Activated T-helper 1 cell treated with anti-CD3 and anti-CD28 coated beads, Interleukin-2, amount 50 U/mL, for 16 hours (primary cell): ENCODE measurements around the gene WDR59.
"Not testable (repeated sequence)": the region's sequence is repeated elsewhere in the genome, so short reads cannot be mapped to it uniquely, and the experiment has no call there.

Experiments used
- DNase-seq, 2 donors: peaks; one replicate each; pipeline ENCODE4 v3.0.0-alpha.2; 2020; ENCODE audit warnings: low read depth in 1 of 2, low spot score in 1 of 2

The WDR59 gene

GRCh38 chr16:75013123-75013522 is 28.2 kb upstream of the WDR59 start:
- DNase-seq, result not testable (repeated sequence)

DNA sequence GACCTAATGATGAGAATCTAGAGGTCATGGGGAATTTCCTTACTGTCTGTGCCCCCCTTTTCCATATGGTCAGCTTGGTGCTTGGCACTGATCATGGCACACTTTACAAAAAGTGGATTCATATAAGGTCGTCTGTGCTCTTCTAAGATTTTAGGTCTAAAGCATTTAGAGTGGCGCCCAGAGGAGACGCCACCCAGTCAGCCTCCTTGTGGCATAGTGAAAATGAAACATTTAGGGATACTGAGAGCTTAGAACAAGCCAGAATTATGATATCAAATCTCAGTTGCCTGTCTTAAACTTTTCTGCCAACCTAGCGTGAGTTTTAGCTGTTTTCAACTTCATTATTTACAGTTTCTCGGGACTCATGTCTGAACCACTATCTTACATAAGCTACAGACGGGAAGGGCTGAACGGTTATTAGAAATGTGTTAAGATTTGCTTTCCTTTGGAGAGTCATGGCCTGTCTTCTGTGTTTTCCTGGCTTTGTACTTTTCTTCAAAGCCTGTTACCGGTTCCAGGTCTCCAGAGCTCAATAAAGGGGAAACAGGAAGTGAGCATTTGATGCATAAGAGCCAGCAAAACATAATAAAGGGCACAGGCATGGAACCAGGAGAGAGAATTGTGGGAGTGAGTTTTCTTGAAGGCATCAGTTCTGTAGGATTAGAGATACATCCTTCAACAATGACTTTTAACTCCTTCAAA is 27.6 kb upstream of the WDR59 start:
- no peak for DNase-seq

GRCh38 chr16:75011634-75012307 is 26.8 kb upstream of the WDR59 start:
- peak in 1 of 2 donors; percentile 30 for DNase-seq

- DNase-seq, result no peak
These were observed 25.5 kb upstream of the WDR59 start for GRCh38 chr16:75010427-75010826.

- no peak for DNase-seq
These were observed 22.5 kb upstream of the WDR59 start for GRCh38 chr16:75007443-75007842.

DNA sequence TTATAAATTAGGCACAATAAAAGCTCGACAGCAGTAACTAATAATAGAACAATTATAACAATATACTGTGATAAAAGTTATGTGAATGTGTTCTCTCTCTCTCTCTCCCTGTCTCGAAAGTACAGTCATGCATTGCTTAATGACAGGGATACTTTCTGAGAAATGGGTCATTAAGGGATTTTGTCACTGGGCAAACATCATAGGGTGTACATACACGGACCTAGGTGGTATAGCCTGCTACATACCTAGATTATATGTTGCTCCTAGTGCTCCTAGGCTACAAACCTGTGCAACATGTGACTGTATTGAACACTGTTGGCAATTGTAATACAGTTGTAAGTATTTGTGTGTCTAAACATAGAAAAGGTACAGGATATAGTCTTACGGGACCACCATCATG is 20.8 kb upstream of the WDR59 start:
- no peak for DNase-seq

DNA sequence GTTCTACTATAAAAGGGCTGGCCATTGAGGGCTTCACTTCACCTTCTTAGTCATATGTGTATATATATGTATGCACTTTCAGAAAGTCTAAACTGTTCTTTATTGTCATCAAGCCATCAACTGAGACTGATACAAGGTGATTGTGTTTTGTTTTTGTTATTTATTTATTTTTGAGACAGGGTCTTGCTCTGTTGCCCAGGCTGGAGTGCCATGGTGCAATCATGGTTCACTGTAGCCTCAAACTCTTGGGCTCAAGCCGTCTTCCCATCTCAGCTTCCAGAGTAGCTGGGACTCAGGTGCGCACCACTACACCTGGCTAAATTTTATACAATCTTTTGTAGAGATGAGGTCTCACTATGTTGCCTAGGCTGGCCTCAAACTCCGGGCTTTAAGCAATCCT is 19.5 kb upstream of the WDR59 start:
- no peak for DNase-seq

- no peak for DNase-seq
These were observed 19.0 kb upstream of the WDR59 start for GRCh38 chr16:75003931-75004330.

DNA sequence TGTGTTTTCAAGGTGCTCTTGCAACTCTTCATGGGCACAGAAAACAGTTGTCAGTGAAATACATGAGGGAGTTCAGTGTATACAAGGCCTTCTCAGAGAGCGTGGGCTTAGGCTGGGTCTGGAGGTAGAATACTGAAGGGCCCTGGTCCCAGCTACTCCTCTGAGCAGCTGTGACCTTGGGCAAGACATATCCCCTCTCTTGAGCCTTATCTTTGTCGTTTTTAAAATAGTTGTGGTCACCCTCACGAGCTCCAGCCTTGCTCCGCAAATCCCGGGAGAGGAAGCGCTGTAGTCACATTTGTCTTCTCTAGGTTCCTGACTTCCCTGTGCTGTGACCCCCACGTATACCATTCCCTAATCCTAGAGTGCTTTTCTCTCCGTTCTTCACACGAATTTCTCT is 17.6 kb upstream of the WDR59 start:
- DNase-seq, result no peak

- no peak for DNase-seq
These were observed 15.7 kb upstream of the WDR59 start for GRCh38 chr16:75000481-75001081.

DNA sequence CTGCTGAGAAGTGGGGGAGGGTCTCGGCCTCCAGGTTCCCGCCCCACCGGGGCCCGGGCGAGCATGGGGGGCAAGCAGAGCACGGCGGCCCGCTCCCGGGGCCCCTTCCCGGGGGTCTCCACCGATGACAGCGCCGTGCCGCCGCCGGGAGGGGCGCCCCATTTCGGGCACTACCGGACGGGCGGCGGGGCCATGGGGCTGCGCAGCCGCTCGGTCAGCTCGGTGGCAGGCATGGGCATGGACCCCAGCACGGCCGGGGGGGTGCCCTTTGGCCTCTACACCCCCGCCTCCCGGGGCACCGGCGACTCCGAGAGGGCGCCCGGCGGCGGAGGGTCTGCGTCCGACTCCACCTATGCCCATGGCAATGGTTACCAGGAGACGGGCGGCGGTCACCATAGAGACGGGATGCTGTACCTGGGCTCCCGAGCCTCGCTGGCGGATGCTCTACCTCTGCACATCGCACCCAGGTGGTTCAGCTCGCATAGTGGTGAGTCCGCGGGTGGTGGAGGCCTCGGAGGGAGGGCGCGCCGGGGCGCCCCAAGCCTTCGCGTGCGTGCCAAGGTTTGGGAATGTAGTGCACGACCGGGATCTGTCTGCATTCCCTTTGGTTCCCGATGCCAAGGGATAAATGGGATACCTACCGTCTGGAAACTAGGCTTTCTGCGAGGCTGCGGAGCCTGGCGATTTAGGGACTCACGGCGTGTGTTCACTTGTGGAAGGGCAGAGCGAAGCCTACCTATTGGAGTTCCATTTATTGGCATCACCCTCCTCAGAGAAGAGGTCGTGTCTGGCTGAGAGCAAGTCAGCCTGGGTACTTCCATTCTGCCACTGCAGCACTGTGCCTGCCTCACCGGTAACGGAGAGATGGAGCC is 14.9 kb upstream of the WDR59 start:
- peak; percentile 36 to 50 for DNase-seq

DNA sequence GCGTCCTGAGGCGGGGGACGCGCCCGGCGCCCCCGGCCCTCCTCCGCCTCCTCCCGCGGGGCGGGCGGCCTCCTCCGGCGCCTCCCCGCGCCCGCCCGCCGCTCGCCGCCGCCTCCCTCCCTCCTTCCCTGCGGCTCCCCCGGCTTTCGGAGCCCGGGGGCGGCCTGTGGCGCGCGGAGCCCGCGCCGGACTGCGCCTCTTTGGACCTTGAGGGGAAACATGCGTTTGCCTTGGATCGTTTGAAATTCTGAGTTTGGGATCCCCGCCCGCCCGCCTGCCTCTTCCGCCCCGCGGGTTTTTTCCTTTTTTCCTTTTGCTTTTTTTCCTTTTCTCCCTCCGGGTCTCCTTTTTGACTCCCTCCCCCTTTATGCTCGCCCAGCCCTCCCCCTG is 14.3 kb upstream of the WDR59 start:
- DNase-seq, result no peak

GRCh38 chr16:74998481-74999218 is 13.7 kb upstream of the WDR59 start, which contains the start of gene ZNRF1:
ZNRF1 (plus strand) TSS chr16:74999024; CDS start chr16:74999672, 648 bp downstream.
- peak; percentile 61 to 76 for DNase-seq

GRCh38 chr16:74997042-74997491 is 12.1 kb upstream of the WDR59 start:
- no peak for DNase-seq

GRCh38 chr16:74995986-74996385 is 11.1 kb upstream of the WDR59 start:
- DNase-seq, result no peak

GRCh38 chr16:74991593-74992403 is 6.9 kb upstream of the WDR59 start:
- no peak for DNase-seq

DNA sequence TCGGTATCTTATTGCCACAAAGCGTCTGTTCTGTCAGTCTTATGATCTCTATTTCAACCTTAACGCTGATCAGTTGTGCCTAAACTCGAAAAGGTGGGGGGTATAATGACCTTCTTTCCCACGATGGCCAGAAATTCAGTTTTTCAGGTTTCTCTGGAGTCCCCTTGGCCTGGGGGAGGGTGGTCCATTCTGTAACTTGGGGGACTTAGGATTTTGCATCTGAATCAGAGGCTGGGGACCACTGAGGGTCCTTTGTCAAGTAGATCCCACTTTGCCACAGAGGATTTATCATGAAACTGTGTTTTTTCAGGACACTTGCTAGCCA is 6.3 kb upstream of the WDR59 start:
- no peak for DNase-seq

DNA sequence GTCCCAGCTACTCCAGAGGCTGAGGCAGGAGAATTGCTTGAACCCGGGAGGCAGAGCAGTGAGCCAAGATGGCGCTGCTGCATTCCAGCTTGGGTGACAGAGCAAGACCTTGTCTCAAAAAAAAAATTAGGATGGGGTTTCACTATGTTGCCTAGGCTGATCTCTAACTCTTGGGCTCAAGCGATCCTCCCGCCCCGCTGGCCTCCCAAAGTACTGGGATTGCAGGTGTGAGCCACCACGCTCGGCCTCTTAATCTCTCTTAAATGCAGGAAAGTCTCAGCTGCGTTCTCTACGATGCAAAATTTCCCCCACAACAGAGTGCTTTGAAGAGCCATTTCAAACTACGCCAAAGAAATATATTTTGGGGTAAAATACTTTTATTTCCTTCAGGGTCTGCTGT is 5.9 kb upstream of the WDR59 start:
- no peak for DNase-seq

DNA sequence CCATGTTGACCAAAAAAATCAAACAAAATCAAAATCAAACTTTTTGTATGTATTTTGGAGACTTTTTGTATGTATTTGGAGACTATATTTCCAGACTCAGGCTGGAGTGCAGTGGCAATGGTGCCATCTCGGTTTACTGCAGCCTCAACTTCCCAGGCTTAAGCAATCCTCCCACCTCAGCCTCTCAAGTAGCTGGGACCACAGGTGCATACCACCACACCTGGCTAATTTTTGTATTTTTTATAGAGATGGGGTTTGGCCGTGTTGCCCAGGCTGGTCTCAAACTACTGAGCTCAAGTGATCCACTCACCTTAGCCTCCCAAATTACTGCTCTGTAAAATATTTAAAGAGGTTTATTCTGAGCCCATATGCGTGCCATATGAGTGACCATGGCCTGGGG is 4.9 kb upstream of the WDR59 start:
- DNase-seq, result not testable (repeated sequence)
